HL-60 (cell line): ENCODE results near the gene CNOT10.

ENCODE experiments used
- DNase-seq, 2 experiments: peaks; one replicate each; pipeline ENCODE4 v3.0.0-alpha.2; 2010 to 2020; ENCODE audit warnings: low read depth in 1 of 2, low spot score in 1 of 2
- H3K27ac ChIP-seq: fragments of 250-450 bp; sonication (Bioruptor Pico); replicated peaks from 2 replicates; pipeline ENCODE4 v1.5.1; 2020; ENCODE audit warnings: mild to moderate bottlenecking, moderate library complexity
- H3K27me3 ChIP-seq: fragments of 250-450 bp; sonication (Bioruptor Pico); 2 replicates; pipeline ENCODE4 v1.5.1; 2021; ENCODE audit warnings: mild to moderate bottlenecking, moderate library complexity; ENCODE audit not compliant: insufficient read depth, poor library complexity, severe bottlenecking
- H3K4me3 ChIP-seq: replicated peaks from 2 replicates; pipeline ENCODE4 v1.5.1; 2011; ENCODE audit warnings: mild to moderate bottlenecking, control low read depth, low read length; ENCODE audit not compliant: insufficient read depth
- CTCF ChIP-seq: IDR thresholded peaks from one replicate; pipeline ENCODE4 v1.5.1; 2011; ENCODE audit warnings: low read length, control low read depth, inconsistent platforms; ENCODE audit not compliant: insufficient read depth
- GABPA ChIP-seq: IDR thresholded peaks from 2 replicates; pipeline ENCODE4 v1.6.1; 2012; ENCODE audit warnings: low read depth
- POLR2AphosphoS5 ChIP-seq: IDR thresholded peaks from 2 replicates; pipeline ENCODE4 v1.6.1; 2012; ENCODE audit warnings: low read depth
- REST ChIP-seq: IDR thresholded peaks from 2 replicates; pipeline ENCODE4 v1.6.1; 2012; ENCODE audit warnings: low read depth; ENCODE audit not compliant: insufficient replicate concordance
- SPI1 ChIP-seq: IDR thresholded peaks from 2 replicates; pipeline ENCODE4 v1.6.1; 2012; ENCODE audit warnings: low read depth, mild to moderate bottlenecking, borderline replicate concordance

CNOT10 gene

GRCh38 chr3:32758375-32758753, 73.4 kb downstream of the CNOT10 start:
- TF ChIP-seq REST (no peak), GABPA (no peak), SPI1 (no peak), CTCF (no peak), POLR2AphosphoS5 (no peak)
- no peak overlapping the region for H3K4me3 ChIP-seq
- H3K27me3 ChIP-seq, result no peaks in the 10 kb centered on the region
- DNase-seq, result no peak
- H3K27ac ChIP-seq, result peak overlapping the region; percentile 74

GRCh38 chr3:32759342-32759741, 74.4 kb downstream of the CNOT10 start:
- no peak overlapping the region for H3K4me3 ChIP-seq
- DNase-seq, result peak in 1 of 2 experiments; percentile 63
- H3K27ac ChIP-seq, result peak overlapping the region; percentile 74
- no peaks in the 10 kb centered on the region for H3K27me3 ChIP-seq
- TF ChIP-seq GABPA (no peak), REST (no peak), CTCF (no peak), SPI1 (no peak), POLR2AphosphoS5 (no peak; the same call in 1 of the 2 replicates)

- Histone ChIP-seq H3K27me3 (no peaks in the 10 kb centered on the region), H3K27ac (no peak overlapping the region), H3K4me3 (no peak overlapping the region)
- DNase-seq, result no peak
- TF ChIP-seq GABPA, result no peak
- TF ChIP-seq POLR2AphosphoS5, result no peak
- TF ChIP-seq REST, result no peak
- TF ChIP-seq CTCF, result no peak
These were observed 79.5 kb downstream of the CNOT10 start for GRCh38 chr3:32764481-32764880.
